A172 (cell line): ENCODE results near the gene NEUROG2. TPM values are rescaled to one million over a fixed set of nuclear protein-coding genes. Genes with fewer than 3 reads are reported as not detected.
"Not testable (repeated sequence)": the region's sequence is repeated elsewhere in the genome, so short reads cannot be mapped to it uniquely, and the experiment has no call there.

ENCODE experiments used
- DNase-seq: peaks from one replicate; pipeline ENCODE4 v3.0.0-alpha.2; 2015; ENCODE audit warnings: low spot score
- total RNA-seq: library from RNA; depleted of rRNA; stranded (reverse); fragments of >200 nt; shearing (Covaris generic); gene quantifications from 2 replicates; pipeline ENCODE4 v1.2.3, GENCODE V29; 2014; rRNA removed

The NEUROG2 gene
- total RNA-seq, 1 experiment from 2014 or later: not detected

GRCh38 chr4:112492321-112492720 lies 23.7 kb downstream of the NEUROG2 start:
- no peak for DNase-seq

- DNase-seq: not testable (repeated sequence)
Measured at GRCh38 chr4:112490808-112491207, 25.2 kb downstream of the NEUROG2 start.

GRCh38 chr4:112485930-112486329 lies 30.1 kb downstream of the NEUROG2 start:
- no peak for DNase-seq

GRCh38 chr4:112473985-112474384 lies 42.0 kb downstream of the NEUROG2 start:
- DNase-seq: no peak

- no peak for DNase-seq
Measured at GRCh38 chr4:112472318-112472717, 43.7 kb downstream of the NEUROG2 start.

Other genes with a start within 250 kb of the NEUROG2 start
- gene TIFA, start 230.3 kb downstream of the NEUROG2 start, total RNA-seq: 8.4 and 9.5 TPM in 2 replicates
- gene ALPK1, start 218.8 kb downstream of the NEUROG2 start, total RNA-seq: 8.8 and 11.6 TPM in 2 replicates
- 23.1 and 23.5 TPM in 2 replicates for gene ZGRF1, start 120.7 kb upstream of the NEUROG2 start, total RNA-seq
- 48.6 and 52.6 TPM in 2 replicates for gene LARP7, start 121.0 kb upstream of the NEUROG2 start, total RNA-seq